ENCODE results near the gene CNNM4. TPM values are rescaled to one million over a fixed set of nuclear protein-coding genes. Genes with fewer than 3 reads are reported as not detected.
"Not testable (repeated sequence)": the region's sequence is repeated elsewhere in the genome, so short reads cannot be mapped to it uniquely, and the experiment has no call there.

The CNNM4 gene
- total RNA-seq, 1 donor from 2014 or later, result 15.5 TPM

DNA sequence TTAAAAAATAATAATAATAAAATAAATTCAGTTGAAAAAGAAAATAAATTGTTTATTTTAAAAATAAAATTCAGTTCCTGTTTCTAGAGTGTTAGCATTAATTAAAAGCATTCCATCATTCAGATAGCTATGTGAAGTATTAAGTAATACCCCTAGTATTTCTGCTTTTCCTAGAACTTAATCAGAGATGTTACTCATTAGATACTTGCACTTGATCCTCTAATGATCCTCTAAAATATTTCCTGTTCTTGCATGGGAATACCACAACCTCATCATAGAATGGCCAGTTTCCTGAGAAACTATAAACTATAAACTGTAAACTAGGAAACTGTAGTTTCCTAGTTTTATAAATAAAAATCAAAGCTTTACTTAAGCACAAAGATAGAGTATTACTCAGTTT, 44.3 kb downstream of the CNNM4 start:
- no peaks in the 10 kb centered on the region for H3K9me3 ChIP-seq (ENCODE audit: low read depth)
- no peaks in the 10 kb centered on the region for H3K79me2 ChIP-seq (ENCODE audit: low read depth)
- peaks cover 12% of the 10 kb centered on the region for H4K20me1 ChIP-seq (ENCODE audit: low read depth)
- H3K4me1 ChIP-seq, result peaks cover 4% of the 10 kb centered on the region
- H3K9ac ChIP-seq, result no peak overlapping the region
- H3K27me3 ChIP-seq, result no peaks in the 10 kb centered on the region
- H3K4me1 Mint-ChIP-seq, result peaks cover 8% of the 10 kb centered on the region
- H3K27ac ChIP-seq, result no peak overlapping the region
- H3K4me3 ChIP-seq, result no peak overlapping the region
- H3K27me3 Mint-ChIP-seq (ENCODE audit: insufficient read depth, low read depth), result peaks cover 2% of the 10 kb centered on the region
- H3F3A ChIP-seq (ENCODE audit: low read depth), result peaks cover 23% of the 10 kb centered on the region
- TF ChIP-seq EZH2phosphoT487 (IDR thresholded peaks at IDR 0.05), result no peak
- TF ChIP-seq, protein P1, sequence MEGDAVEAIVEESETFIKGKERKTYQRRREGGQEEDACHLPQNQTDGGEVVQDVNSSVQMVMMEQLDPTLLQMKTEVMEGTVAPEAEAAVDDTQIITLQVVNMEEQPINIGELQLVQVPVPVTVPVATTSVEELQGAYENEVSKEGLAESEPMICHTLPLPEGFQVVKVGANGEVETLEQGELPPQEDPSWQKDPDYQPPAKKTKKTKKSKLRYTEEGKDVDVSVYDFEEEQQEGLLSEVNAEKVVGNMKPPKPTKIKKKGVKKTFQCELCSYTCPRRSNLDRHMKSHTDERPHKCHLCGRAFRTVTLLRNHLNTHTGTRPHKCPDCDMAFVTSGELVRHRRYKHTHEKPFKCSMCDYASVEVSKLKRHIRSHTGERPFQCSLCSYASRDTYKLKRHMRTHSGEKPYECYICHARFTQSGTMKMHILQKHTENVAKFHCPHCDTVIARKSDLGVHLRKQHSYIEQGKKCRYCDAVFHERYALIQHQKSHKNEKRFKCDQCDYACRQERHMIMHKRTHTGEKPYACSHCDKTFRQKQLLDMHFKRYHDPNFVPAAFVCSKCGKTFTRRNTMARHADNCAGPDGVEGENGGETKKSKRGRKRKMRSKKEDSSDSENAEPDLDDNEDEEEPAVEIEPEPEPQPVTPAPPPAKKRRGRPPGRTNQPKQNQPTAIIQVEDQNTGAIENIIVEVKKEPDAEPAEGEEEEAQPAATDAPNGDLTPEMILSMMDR (IDR thresholded peaks at IDR 0.05), result no peak
- TF ChIP-seq EZH2 (IDR thresholded peaks at IDR 0.05), result no peak
- peaks cover 7% of the 10 kb centered on the region for H3K36me3 Mint-ChIP-seq
- DNase-seq (ENCODE audit: low spot score), result no peak
- H3K4me3 Mint-ChIP-seq, result no peak overlapping the region
- no peak overlapping the region for H2AFZ ChIP-seq (replicated peaks)
- no peaks in the 10 kb centered on the region for H3K9me3 Mint-ChIP-seq
- H3K27ac Mint-ChIP-seq, result no peak overlapping the region
- H3K4me2 ChIP-seq, result no peak overlapping the region
- H3K36me3 ChIP-seq, result peaks cover 3% of the 10 kb centered on the region

DNA sequence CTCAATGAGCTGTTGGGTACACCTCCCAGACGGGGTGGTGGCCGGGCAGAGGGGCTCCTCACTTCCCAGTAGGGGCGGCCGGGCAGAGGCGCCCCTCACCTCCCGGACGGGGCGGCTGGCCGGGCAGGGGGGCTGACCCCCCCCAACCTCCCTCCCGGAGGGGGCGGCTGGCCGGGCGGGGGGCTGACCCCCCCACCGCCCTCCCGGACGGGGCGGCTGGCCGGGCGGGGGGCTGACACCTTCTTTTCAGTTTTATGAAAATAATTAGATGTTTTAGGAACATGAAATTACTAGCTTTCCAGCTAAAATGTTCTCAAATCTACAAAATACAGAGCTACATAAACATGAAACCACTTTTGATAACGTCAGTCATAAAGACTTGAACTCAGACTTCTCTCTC, 45.2 kb downstream of the CNNM4 start:
- H3K27ac Mint-ChIP-seq; H3K4me3 ChIP-seq; H3K9me3 ChIP-seq (ENCODE audit: low read depth); H2AFZ ChIP-seq (replicated peaks); H3K27me3 ChIP-seq; H3K4me1 Mint-ChIP-seq; H3K9ac ChIP-seq; H3K27me3 Mint-ChIP-seq (ENCODE audit: insufficient read depth, low read depth); H3K4me2 ChIP-seq; H3K9me3 Mint-ChIP-seq; DNase-seq (ENCODE audit: low spot score); H3K4me1 ChIP-seq; H3K27ac ChIP-seq; H3K4me3 Mint-ChIP-seq; H3K36me3 Mint-ChIP-seq; H3K36me3 ChIP-seq; H3K79me2 ChIP-seq (ENCODE audit: low read depth): not testable (repeated sequence)
- H3F3A ChIP-seq (ENCODE audit: low read depth), result peaks cover 19% of the 10 kb centered on the region
- H4K20me1 ChIP-seq (ENCODE audit: low read depth), result peaks cover 12% of the 10 kb centered on the region

DNA sequence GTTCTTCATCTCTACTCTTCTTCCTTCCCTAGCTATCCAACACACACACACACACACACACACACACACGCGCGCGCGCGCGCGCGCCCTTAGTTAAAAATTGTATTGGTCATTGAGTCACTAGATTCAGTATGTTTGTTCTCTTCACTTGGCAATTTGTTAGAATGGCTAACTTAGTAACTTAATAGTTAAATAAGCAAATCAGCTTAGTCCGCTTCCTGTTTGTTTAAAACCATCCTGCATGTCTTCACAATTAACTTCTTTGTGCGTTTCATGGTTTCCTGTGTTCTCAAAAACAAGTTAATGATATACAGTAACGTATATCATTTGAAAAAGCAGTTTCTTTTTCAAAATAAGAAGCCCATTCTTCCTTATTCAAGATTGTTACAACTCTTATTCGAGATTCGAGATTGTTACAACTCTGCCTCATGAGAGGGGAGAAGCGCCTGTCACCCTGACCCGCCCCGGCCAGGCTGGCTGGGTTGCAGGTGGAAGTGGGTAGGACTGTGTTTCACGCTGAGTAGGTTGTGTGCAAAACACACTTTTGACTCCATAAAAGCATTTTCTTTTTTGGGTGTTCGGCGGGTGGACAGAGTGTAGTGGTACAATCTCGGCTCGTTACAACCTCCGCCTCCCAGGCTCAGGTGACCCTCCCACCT, 45.9 kb downstream of the CNNM4 start:
- Histone ChIP-seq H4K20me1 (ENCODE audit: low read depth) (peaks cover 8% of the 10 kb centered on the region), H3K27ac (no peak overlapping the region), H3K4me1 (peaks cover 4% of the 10 kb centered on the region), H2AFZ (replicated peaks) (no peak overlapping the region), H3K79me2 (ENCODE audit: low read depth) (no peaks in the 10 kb centered on the region), H3K36me3 (peaks cover 2% of the 10 kb centered on the region), H3K27me3 (no peaks in the 10 kb centered on the region), H3K4me2 (no peak overlapping the region), H3K4me3 (no peak overlapping the region), H3K9me3 (ENCODE audit: low read depth) (no peaks in the 10 kb centered on the region), H3K9ac (no peak overlapping the region), H3F3A (ENCODE audit: low read depth) (peaks cover 12% of the 10 kb centered on the region)
- peaks cover 14% of the 10 kb centered on the region for H3K36me3 Mint-ChIP-seq
- H3K27ac Mint-ChIP-seq, result peak overlapping the region; percentile 26
- no peak for DNase-seq (ENCODE audit: low spot score)
- peaks cover 2% of the 10 kb centered on the region for H3K27me3 Mint-ChIP-seq (ENCODE audit: insufficient read depth, low read depth)
- TF ChIP-seq EZH2phosphoT487 (IDR thresholded peaks at IDR 0.05) (no peak), EZH2 (IDR thresholded peaks at IDR 0.05) (no peak)
- TF ChIP-seq, protein P1 (IDR thresholded peaks at IDR 0.05), result no peak
- no peak overlapping the region for H3K4me3 Mint-ChIP-seq
- peaks cover 10% of the 10 kb centered on the region for H3K4me1 Mint-ChIP-seq
- no peaks in the 10 kb centered on the region for H3K9me3 Mint-ChIP-seq

DNA sequence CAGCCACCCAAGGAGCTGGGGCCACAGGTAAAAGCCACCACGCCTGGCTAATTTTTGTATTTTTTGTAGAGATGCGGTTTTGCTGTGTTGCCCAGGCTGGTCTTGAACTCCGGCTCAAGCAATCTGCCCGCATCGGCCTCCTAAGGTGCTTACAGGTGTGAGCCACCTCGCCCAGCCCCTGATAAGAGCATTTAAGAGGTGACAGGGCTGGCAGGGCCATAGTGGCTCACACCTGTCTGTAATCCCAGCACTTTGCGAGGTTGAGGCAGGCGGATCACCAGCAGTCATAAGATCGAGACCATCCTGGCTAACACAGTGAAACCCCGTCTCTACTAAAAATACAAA, 46.4 kb downstream of the CNNM4 start:
- H4K20me1 ChIP-seq (ENCODE audit: low read depth), result peaks cover 6% of the 10 kb centered on the region
- no peak overlapping the region for H3K9ac ChIP-seq
- H3K79me2 ChIP-seq (ENCODE audit: low read depth), result no peaks in the 10 kb centered on the region
- DNase-seq (ENCODE audit: low spot score), result no peak
- peaks cover 8% of the 10 kb centered on the region for H3F3A ChIP-seq (ENCODE audit: low read depth)
- H3K4me1 Mint-ChIP-seq, result peaks cover 10% of the 10 kb centered on the region
- H3K27me3 ChIP-seq, result no peaks in the 10 kb centered on the region
- peaks cover 4% of the 10 kb centered on the region for H3K4me1 ChIP-seq
- H3K27me3 Mint-ChIP-seq (ENCODE audit: insufficient read depth, low read depth), result peaks cover 2% of the 10 kb centered on the region
- no peak overlapping the region for H3K4me3 Mint-ChIP-seq
- no peak for TF ChIP-seq EZH2phosphoT487 (IDR thresholded peaks at IDR 0.05)
- TF ChIP-seq, protein P1 (IDR thresholded peaks at IDR 0.05), result no peak
- TF ChIP-seq EZH2 (IDR thresholded peaks at IDR 0.05), result no peak
- H3K4me2 ChIP-seq, result no peak overlapping the region
- no peaks in the 10 kb centered on the region for H3K9me3 Mint-ChIP-seq
- H3K36me3 Mint-ChIP-seq, result peaks cover 14% of the 10 kb centered on the region
- H3K27ac ChIP-seq, result no peak overlapping the region
- no peak overlapping the region for H3K4me3 ChIP-seq
- no peaks in the 10 kb centered on the region for H3K9me3 ChIP-seq (ENCODE audit: low read depth)
- H3K27ac Mint-ChIP-seq, result no peak overlapping the region
- H3K36me3 ChIP-seq, result no peaks in the 10 kb centered on the region
- H2AFZ ChIP-seq (replicated peaks), result no peak overlapping the region
